ENCODE data around the gene PDIA6.
"Not testable (repeated sequence)": the region's sequence is repeated elsewhere in the genome, so short reads cannot be mapped to it uniquely, and the experiment has no call there.

DNA sequence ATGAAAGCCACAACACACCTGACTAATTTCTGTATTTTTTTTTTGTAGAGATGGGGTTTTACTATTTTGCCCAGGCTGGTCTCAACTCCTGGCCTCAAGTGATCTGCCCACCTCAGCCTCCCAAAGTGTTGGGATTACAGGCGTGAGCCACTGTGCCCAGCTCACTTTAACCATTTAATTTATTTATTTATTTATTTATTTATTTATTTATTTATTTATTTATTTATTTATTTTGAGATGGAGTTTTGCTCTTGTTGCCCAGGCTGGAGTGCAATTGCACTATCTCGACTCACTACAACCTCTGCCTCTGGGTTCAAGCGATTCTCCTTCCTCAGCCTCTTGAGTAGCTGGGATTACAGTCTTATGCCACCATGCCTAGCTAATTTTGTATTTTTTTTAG lies 5.7 kb upstream of the PDIA6 start:
- TF ChIP-seq, protein P1, sequence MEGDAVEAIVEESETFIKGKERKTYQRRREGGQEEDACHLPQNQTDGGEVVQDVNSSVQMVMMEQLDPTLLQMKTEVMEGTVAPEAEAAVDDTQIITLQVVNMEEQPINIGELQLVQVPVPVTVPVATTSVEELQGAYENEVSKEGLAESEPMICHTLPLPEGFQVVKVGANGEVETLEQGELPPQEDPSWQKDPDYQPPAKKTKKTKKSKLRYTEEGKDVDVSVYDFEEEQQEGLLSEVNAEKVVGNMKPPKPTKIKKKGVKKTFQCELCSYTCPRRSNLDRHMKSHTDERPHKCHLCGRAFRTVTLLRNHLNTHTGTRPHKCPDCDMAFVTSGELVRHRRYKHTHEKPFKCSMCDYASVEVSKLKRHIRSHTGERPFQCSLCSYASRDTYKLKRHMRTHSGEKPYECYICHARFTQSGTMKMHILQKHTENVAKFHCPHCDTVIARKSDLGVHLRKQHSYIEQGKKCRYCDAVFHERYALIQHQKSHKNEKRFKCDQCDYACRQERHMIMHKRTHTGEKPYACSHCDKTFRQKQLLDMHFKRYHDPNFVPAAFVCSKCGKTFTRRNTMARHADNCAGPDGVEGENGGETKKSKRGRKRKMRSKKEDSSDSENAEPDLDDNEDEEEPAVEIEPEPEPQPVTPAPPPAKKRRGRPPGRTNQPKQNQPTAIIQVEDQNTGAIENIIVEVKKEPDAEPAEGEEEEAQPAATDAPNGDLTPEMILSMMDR (IDR thresholded peaks at IDR 0.05 in 2 of 3, conservative IDR thresholded peaks at IDR 0.05 in 1 of 3; ENCODE audit: borderline replicate concordance in 1 of 3, insufficient read depth in 1 of 3, low read depth in 2 of 3, low read length in 2 of 3): not testable (repeated sequence)
- TF ChIP-seq, protein P2, sequence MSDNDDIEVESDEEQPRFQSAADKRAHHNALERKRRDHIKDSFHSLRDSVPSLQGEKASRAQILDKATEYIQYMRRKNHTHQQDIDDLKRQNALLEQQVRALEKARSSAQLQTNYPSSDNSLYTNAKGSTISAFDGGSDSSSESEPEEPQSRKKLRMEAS (IDR thresholded peaks at IDR 0.05): not testable (repeated sequence)
- not testable (repeated sequence) for TF ChIP-seq SIN3A (IDR thresholded peaks at IDR 0.05; ENCODE audit: low read depth); SP1 (IDR thresholded peaks at IDR 0.05; ENCODE audit: low read depth); POLR2A (IDR thresholded peaks at IDR 0.05; ENCODE audit: borderline replicate concordance, extremely low read depth, insufficient read depth, insufficient read length); POLR2AphosphoS5 (IDR thresholded peaks at IDR 0.05; ENCODE audit: low read depth, low read length); SRF (IDR thresholded peaks at IDR 0.05; ENCODE audit: low read depth); FOSL1 (IDR thresholded peaks at IDR 0.05; ENCODE audit: low read depth); CEBPB (IDR thresholded peaks at IDR 0.05; ENCODE audit: low read depth); JUND (IDR thresholded peaks at IDR 0.05); EZH2 (IDR thresholded peaks at IDR 0.05)
- TF ChIP-seq, protein P3, sequence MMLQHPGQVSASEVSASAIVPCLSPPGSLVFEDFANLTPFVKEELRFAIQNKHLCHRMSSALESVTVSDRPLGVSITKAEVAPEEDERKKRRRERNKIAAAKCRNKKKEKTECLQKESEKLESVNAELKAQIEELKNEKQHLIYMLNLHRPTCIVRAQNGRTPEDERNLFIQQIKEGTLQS (IDR thresholded peaks at IDR 0.05): not testable (repeated sequence)
- TF ChIP-seq, protein P4, sequence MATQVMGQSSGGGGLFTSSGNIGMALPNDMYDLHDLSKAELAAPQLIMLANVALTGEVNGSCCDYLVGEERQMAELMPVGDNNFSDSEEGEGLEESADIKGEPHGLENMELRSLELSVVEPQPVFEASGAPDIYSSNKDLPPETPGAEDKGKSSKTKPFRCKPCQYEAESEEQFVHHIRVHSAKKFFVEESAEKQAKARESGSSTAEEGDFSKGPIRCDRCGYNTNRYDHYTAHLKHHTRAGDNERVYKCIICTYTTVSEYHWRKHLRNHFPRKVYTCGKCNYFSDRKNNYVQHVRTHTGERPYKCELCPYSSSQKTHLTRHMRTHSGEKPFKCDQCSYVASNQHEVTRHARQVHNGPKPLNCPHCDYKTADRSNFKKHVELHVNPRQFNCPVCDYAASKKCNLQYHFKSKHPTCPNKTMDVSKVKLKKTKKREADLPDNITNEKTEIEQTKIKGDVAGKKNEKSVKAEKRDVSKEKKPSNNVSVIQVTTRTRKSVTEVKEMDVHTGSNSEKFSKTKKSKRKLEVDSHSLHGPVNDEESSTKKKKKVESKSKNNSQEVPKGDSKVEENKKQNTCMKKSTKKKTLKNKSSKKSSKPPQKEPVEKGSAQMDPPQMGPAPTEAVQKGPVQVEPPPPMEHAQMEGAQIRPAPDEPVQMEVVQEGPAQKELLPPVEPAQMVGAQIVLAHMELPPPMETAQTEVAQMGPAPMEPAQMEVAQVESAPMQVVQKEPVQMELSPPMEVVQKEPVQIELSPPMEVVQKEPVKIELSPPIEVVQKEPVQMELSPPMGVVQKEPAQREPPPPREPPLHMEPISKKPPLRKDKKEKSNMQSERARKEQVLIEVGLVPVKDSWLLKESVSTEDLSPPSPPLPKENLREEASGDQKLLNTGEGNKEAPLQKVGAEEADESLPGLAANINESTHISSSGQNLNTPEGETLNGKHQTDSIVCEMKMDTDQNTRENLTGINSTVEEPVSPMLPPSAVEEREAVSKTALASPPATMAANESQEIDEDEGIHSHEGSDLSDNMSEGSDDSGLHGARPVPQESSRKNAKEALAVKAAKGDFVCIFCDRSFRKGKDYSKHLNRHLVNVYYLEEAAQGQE (IDR thresholded peaks at IDR 0.05; ENCODE audit: low read depth): not testable (repeated sequence)
